ENCODE data around the gene UFC1. TPM values are rescaled to one million over a fixed set of nuclear protein-coding genes. Genes with fewer than 3 reads are reported as not detected.

UFC1 gene
- total and polyA plus RNA-seq, 2 of the 13 experiments (the other 11 are each of a cell fraction or from before 2014, with no cell fraction given): 72.8 to 85.2 TPM

GRCh38 chr1:161165742-161166668 lies 12.2 kb downstream of the UFC1 start, which contains the start of gene PPOX (continued):
- TF ChIP-seq CEBPZ (IDR thresholded peaks at IDR 0.05; ENCODE audit: low read length) (no peak), NPAS2 (CRISPR knock-in tag; IDR thresholded peaks at IDR 0.05; ENCODE audit: borderline replicate concordance) (no peak), HOXD1 (CRISPR knock-in tag; IDR thresholded peaks at IDR 0.05) (peak; percentile 81; the same call in 1 of the 2 replicates), ZFP36L2 (CRISPR knock-in tag; IDR thresholded peaks at IDR 0.05) (no peak), NFIC (IDR thresholded peaks at IDR 0.05; ENCODE audit: low read length) (no peak), ETV5 (CRISPR knock-in tag; IDR thresholded peaks at IDR 0.05; ENCODE audit: borderline replicate concordance) (no peak), SRSF9 (IDR thresholded peaks at IDR 0.05; ENCODE audit: borderline replicate concordance, insufficient read depth, low read depth, low read length, poor library complexity, severe bottlenecking) (no peak), ZNF703 (CRISPR knock-in tag; IDR thresholded peaks at IDR 0.05; ENCODE audit: borderline replicate concordance) (no peak), SNAPC2 (CRISPR knock-in tag; IDR thresholded peaks at IDR 0.05) (no peak), ZNF761 (CRISPR knock-in tag; conservative IDR thresholded peaks at IDR 0.05) (no peak)
- TF ChIP-seq, protein P1, sequence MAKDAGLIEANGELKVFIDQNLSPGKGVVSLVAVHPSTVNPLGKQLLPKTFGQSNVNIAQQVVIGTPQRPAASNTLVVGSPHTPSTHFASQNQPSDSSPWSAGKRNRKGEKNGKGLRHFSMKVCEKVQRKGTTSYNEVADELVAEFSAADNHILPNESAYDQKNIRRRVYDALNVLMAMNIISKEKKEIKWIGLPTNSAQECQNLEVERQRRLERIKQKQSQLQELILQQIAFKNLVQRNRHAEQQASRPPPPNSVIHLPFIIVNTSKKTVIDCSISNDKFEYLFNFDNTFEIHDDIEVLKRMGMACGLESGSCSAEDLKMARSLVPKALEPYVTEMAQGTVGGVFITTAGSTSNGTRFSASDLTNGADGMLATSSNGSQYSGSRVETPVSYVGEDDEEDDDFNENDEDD (CRISPR knock-in tag; IDR thresholded peaks at IDR 0.05; ENCODE audit: borderline replicate concordance): peak; percentile 91; the same call in 1 of the 2 replicates
- TF ChIP-seq, protein P2, sequence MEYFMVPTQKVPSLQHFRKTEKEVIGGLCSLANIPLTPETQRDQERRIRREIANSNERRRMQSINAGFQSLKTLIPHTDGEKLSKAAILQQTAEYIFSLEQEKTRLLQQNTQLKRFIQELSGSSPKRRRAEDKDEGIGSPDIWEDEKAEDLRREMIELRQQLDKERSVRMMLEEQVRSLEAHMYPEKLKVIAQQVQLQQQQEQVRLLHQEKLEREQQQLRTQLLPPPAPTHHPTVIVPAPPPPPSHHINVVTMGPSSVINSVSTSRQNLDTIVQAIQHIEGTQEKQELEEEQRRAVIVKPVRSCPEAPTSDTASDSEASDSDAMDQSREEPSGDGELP (IDR thresholded peaks at IDR 0.05; ENCODE audit: borderline replicate concordance, low read depth): peak; percentile 80; the same call in 1 of the 2 replicates
- TF ChIP-seq, protein P3, sequence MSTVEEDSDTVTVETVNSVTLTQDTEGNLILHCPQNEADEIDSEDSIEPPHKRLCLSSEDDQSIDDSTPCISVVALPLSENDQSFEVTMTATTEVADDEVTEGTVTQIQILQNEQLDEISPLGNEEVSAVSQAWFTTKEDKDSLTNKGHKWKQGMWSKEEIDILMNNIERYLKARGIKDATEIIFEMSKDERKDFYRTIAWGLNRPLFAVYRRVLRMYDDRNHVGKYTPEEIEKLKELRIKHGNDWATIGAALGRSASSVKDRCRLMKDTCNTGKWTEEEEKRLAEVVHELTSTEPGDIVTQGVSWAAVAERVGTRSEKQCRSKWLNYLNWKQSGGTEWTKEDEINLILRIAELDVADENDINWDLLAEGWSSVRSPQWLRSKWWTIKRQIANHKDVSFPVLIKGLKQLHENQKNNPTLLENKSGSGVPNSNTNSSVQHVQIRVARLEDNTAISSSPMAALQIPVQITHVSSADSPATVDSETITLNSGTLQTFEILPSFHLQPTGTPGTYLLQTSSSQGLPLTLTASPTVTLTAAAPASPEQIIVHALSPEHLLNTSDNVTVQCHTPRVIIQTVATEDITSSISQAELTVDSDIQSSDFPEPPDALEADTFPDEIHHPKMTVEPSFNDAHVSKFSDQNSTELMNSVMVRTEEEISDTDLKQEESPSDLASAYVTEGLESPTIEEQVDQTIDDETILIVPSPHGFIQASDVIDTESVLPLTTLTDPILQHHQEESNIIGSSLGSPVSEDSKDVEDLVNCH (CRISPR knock-in tag; IDR thresholded peaks at IDR 0.05): peak; percentile 99; the same call in 1 of the 2 replicates
- TF ChIP-seq, protein P4, sequence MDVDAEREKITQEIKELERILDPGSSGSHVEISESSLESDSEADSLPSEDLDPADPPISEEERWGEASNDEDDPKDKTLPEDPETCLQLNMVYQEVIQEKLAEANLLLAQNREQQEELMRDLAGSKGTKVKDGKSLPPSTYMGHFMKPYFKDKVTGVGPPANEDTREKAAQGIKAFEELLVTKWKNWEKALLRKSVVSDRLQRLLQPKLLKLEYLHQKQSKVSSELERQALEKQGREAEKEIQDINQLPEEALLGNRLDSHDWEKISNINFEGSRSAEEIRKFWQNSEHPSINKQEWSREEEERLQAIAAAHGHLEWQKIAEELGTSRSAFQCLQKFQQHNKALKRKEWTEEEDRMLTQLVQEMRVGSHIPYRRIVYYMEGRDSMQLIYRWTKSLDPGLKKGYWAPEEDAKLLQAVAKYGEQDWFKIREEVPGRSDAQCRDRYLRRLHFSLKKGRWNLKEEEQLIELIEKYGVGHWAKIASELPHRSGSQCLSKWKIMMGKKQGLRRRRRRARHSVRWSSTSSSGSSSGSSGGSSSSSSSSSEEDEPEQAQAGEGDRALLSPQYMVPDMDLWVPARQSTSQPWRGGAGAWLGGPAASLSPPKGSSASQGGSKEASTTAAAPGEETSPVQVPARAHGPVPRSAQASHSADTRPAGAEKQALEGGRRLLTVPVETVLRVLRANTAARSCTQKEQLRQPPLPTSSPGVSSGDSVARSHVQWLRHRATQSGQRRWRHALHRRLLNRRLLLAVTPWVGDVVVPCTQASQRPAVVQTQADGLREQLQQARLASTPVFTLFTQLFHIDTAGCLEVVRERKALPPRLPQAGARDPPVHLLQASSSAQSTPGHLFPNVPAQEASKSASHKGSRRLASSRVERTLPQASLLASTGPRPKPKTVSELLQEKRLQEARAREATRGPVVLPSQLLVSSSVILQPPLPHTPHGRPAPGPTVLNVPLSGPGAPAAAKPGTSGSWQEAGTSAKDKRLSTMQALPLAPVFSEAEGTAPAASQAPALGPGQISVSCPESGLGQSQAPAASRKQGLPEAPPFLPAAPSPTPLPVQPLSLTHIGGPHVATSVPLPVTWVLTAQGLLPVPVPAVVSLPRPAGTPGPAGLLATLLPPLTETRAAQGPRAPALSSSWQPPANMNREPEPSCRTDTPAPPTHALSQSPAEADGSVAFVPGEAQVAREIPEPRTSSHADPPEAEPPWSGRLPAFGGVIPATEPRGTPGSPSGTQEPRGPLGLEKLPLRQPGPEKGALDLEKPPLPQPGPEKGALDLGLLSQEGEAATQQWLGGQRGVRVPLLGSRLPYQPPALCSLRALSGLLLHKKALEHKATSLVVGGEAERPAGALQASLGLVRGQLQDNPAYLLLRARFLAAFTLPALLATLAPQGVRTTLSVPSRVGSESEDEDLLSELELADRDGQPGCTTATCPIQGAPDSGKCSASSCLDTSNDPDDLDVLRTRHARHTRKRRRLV (CRISPR knock-in tag; IDR thresholded peaks at IDR 0.05): peak; percentile 57; the same call in 1 of the 2 replicates

All from HepG2 (cell line).